Hepatocyte (in vitro differentiated cells): ENCODE data around the gene WDR88.

Source experiments
- EZH2 ChIP-seq: fragments of 200-600 bp; sonication (generic); IDR thresholded peaks from 2 replicates; pipeline ENCODE4 v1.6.1; 2016; ENCODE audit warnings: antibody characterized with exemption, mild to moderate bottlenecking, borderline replicate concordance
- TF ChIP-seq, protein P1 (sequence below): fragments of 200-600 bp; sonication (generic); IDR thresholded peaks from 2 replicates; pipeline ENCODE4 v1.5.1; 2016; ENCODE audit warnings: antibody characterized with exemption, mild to moderate bottlenecking; ENCODE audit not compliant: poor library complexity

DNA sequence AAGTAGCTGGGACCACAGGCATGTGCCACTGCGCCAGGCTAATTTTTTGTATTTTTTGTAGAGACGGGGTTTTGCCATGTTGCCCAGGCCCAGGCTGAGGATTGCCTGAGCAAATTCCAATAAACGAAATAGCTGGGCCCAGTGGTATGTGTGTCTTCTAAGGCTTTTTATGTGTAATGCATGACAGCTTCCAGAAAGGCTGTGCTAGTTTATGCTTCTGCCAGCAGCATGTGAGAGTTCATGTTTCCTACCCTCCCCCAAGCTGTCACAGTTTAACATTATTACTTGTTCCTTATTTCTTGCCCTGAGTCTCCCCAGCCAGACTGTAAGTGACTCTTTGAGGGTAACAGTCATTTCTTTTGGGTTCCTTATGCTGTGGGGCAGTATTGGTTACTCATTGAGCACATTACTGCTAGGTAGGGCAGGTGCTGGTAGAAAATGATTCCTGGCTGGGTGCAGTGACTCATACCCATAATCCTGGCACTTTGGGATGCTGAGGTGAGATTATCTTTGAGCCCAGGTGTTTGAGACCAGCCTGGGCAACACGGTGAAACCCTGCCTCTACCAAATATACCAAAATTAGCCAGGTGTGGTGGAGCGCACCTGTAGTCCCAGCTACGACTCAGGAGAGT, 37.4 kb upstream of the WDR88 start:
- TF ChIP-seq, protein P1, sequence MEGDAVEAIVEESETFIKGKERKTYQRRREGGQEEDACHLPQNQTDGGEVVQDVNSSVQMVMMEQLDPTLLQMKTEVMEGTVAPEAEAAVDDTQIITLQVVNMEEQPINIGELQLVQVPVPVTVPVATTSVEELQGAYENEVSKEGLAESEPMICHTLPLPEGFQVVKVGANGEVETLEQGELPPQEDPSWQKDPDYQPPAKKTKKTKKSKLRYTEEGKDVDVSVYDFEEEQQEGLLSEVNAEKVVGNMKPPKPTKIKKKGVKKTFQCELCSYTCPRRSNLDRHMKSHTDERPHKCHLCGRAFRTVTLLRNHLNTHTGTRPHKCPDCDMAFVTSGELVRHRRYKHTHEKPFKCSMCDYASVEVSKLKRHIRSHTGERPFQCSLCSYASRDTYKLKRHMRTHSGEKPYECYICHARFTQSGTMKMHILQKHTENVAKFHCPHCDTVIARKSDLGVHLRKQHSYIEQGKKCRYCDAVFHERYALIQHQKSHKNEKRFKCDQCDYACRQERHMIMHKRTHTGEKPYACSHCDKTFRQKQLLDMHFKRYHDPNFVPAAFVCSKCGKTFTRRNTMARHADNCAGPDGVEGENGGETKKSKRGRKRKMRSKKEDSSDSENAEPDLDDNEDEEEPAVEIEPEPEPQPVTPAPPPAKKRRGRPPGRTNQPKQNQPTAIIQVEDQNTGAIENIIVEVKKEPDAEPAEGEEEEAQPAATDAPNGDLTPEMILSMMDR, result no peak
- no peak for TF ChIP-seq EZH2
